ENCODE data around the gene RIPOR3.
"Not testable (repeated sequence)": the region's sequence is repeated elsewhere in the genome, so short reads cannot be mapped to it uniquely, and the experiment has no call there.

Gene RIPOR3

GRCh38 chr20:50611128-50611810 lies 80.1 kb downstream of the RIPOR3 start:
- DNase-seq (ENCODE audit: low spot score) (no peak), FAIRE-seq (no peak)

GRCh38 chr20:50610212-50610718 lies 81.1 kb downstream of the RIPOR3 start:
- no peak for DNase-seq (ENCODE audit: low spot score)
- FAIRE-seq, result no peak

- FAIRE-seq, result no peak
- no peak for DNase-seq (ENCODE audit: low spot score)
These were observed 81.8 kb downstream of the RIPOR3 start for GRCh38 chr20:50609438-50609989.

GRCh38 chr20:50608750-50609104 lies 82.6 kb downstream of the RIPOR3 start:
- no peak for DNase-seq (ENCODE audit: low spot score)
- FAIRE-seq, result no peak

GRCh38 chr20:50607850-50608749 lies 83.2 kb downstream of the RIPOR3 start:
- no peak for DNase-seq (ENCODE audit: low spot score)
- no peak for FAIRE-seq

- DNase-seq (ENCODE audit: low spot score) (no peak), FAIRE-seq (no peak)
These were observed 83.9 kb downstream of the RIPOR3 start for GRCh38 chr20:50607436-50607835.

- FAIRE-seq, result no peak
- DNase-seq (ENCODE audit: low spot score), result no peak
These were observed 86.2 kb downstream of the RIPOR3 start for GRCh38 chr20:50605136-50605535.

- FAIRE-seq, result no peak
These were observed 86.9 kb downstream of the RIPOR3 start for GRCh38 chr20:50604451-50604850.

GRCh38 chr20:50602432-50603088 lies 88.8 kb downstream of the RIPOR3 start:
- DNase-seq (ENCODE audit: low spot score) (no peak), FAIRE-seq (no peak)

More at GRCh38 chr20:50604451-50604850, 86.9 kb downstream of the RIPOR3 start:
- no peak for DNase-seq (ENCODE audit: low spot score)

GRCh38 chr20:50601511-50602431 lies 89.6 kb downstream of the RIPOR3 start:
- DNase-seq (ENCODE audit: low spot score), result no peak
- FAIRE-seq, result no peak

- no peak for DNase-seq (ENCODE audit: low spot score)
- FAIRE-seq, result no peak
These were observed 91.0 kb downstream of the RIPOR3 start for GRCh38 chr20:50600281-50600895.

GRCh38 chr20:50598768-50599167 lies 92.6 kb downstream of the RIPOR3 start:
- DNase-seq (ENCODE audit: low spot score); FAIRE-seq: not testable (repeated sequence)

- DNase-seq (ENCODE audit: low spot score) (no peak), FAIRE-seq (no peak)
These were observed 93.3 kb downstream of the RIPOR3 start for GRCh38 chr20:50598074-50598473.

- no peak for FAIRE-seq
- no peak for DNase-seq (ENCODE audit: low spot score)
These were observed 93.9 kb downstream of the RIPOR3 start for GRCh38 chr20:50597406-50597969.

GRCh38 chr20:50596694-50597021 lies 94.7 kb downstream of the RIPOR3 start:
- no peak for FAIRE-seq

GRCh38 chr20:50595988-50596693 lies 95.2 kb downstream of the RIPOR3 start:
- FAIRE-seq (no peak), DNase-seq (ENCODE audit: low spot score) (peak; percentile 51)

More at GRCh38 chr20:50596694-50597021, 94.7 kb downstream of the RIPOR3 start:
- no peak for DNase-seq (ENCODE audit: low spot score)

- DNase-seq (ENCODE audit: low spot score) (no peak), FAIRE-seq (no peak)
These were observed 95.9 kb downstream of the RIPOR3 start for GRCh38 chr20:50595433-50595895.

- FAIRE-seq (no peak), DNase-seq (ENCODE audit: low spot score) (no peak)
These were observed 96.5 kb downstream of the RIPOR3 start for GRCh38 chr20:50594591-50595432.
